GM18508 (cell line): Measurements from ENCODE around the gene KRTAP5-9.
"Not testable (repeated sequence)": the region's sequence is repeated elsewhere in the genome, so short reads cannot be mapped to it uniquely, and the experiment has no call there.

ENCODE experiments used
- ATAC-seq: cut with Tn5 transposase; IDR thresholded peaks from one replicate; pipeline ENCODE4 v1.9.1; 2021; ENCODE audit warnings: moderate number of reproducible peaks; ENCODE audit not compliant: insufficient read depth, unreplicated experiment

Gene KRTAP5-9

GRCh38 chr11:71532036-71532610 lies 16.1 kb upstream of the KRTAP5-9 start:
- ATAC-seq = no peak

GRCh38 chr11:71534711-71535608 lies 13.3 kb upstream of the KRTAP5-9 start:
- not testable (repeated sequence) for ATAC-seq

GRCh38 chr11:71535825-71536224 lies 12.4 kb upstream of the KRTAP5-9 start:
- no peak for ATAC-seq

- no peak for ATAC-seq
These were observed 10.7 kb upstream of the KRTAP5-9 start for GRCh38 chr11:71537537-71537936.

- not testable (repeated sequence) for ATAC-seq
These were observed 10.1 kb upstream of the KRTAP5-9 start, which contains the start of gene KRTAP5-8 for GRCh38 chr11:71537977-71538665. TSS of gene KRTAP5-8 (plus strand) at chr11:71538025. CDS start at chr11:71538056, 31 bp downstream.

GRCh38 chr11:71538666-71538990 lies 9.6 kb upstream of the KRTAP5-9 start:
- no peak for ATAC-seq

- no peak for ATAC-seq
These were observed 9.2 kb upstream of the KRTAP5-9 start for GRCh38 chr11:71539017-71539416.

- ATAC-seq = not testable (repeated sequence)
These were observed 8.2 kb upstream of the KRTAP5-9 start for GRCh38 chr11:71539971-71540370.

- ATAC-seq = not testable (repeated sequence)
These were observed 7.5 kb upstream of the KRTAP5-9 start for GRCh38 chr11:71540521-71541304.

GRCh38 chr11:71542382-71542781 lies 5.8 kb upstream of the KRTAP5-9 start:
- ATAC-seq = no peak

- no peak for ATAC-seq
These were observed 5.1 kb upstream of the KRTAP5-9 start for GRCh38 chr11:71542879-71543777.

GRCh38 chr11:71543866-71544265 lies 4.4 kb upstream of the KRTAP5-9 start:
- ATAC-seq = no peak

GRCh38 chr11:71544525-71545214 lies 3.5 kb upstream of the KRTAP5-9 start:
- no peak for ATAC-seq

- ATAC-seq = no peak
These were observed 2.7 kb upstream of the KRTAP5-9 start for GRCh38 chr11:71545405-71545966.

GRCh38 chr11:71548716-71549151 lies 514 bp downstream of the KRTAP5-9 start:
- no peak for ATAC-seq

- no peak for ATAC-seq
These were observed 3.5 kb downstream of the KRTAP5-9 start for GRCh38 chr11:71551711-71552110.

GRCh38 chr11:71554996-71555395 lies 6.8 kb downstream of the KRTAP5-9 start:
- no peak for ATAC-seq

GRCh38 chr11:71555508-71555907 lies 7.3 kb downstream of the KRTAP5-9 start:
- ATAC-seq = no peak
